ENCODE data around the gene GOLGB1. TPM values are rescaled to one million over a fixed set of nuclear protein-coding genes. Genes with fewer than 3 reads are reported as not detected.

GOLGB1 gene
- total RNA-seq, 1 experiment from 2014 or later, result 31.4 TPM

DNA sequence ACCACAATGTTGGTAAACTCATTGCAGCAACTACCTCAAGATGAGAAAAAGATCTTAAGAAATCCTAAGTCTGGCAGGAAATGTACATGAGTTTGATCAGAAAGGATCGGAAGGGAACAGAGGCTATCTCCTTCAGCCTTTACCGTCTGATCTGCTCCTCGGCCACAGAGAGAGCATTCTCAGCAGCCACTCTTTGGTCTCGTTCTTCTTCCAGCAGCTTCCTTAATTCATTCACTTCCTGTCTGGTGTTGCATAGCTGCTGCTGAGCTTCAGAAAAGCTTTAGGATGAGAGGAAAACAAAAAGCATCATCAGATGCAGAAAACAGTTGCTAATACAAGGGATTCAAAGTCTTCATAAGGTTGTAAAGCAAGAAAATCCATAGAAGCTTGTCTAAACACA lies 82.2 kb downstream of the GOLGB1 start:
- Mint-ChIP-seq H3K4me1 (no peaks in the 10 kb centered on the region; a peak in 1 of 4 replicates), H3K36me3 (ENCODE audit: insufficient read depth in 1 of 3, low read depth in 3 of 3) (peaks cover 14 to 73% (median 40%) of the 10 kb centered on the region in 3 experiments; a peak in 6 of 7 replicates), H3K27me3 (ENCODE audit: low read depth) (no peaks in the 10 kb centered on the region), H3K9me3 (no peaks in the 10 kb centered on the region), H3K27ac (no peak overlapping the region), H3K4me3 (no peak overlapping the region)
- no peak overlapping the region for H4K8ac ChIP-seq (replicated peaks; ENCODE audit: insufficient read length, low read depth, low read length)
- no peak overlapping the region for H2BK20ac ChIP-seq (ENCODE audit: low read depth, low read length, poor library complexity, severe bottlenecking)
- WGBS (ENCODE audit: extremely low coverage, insufficient read length, low lambda C conversion rate), result no CpG with 5 or more reads among the region's 4 CpGs
- H4K91ac ChIP-seq (ENCODE audit: insufficient read length, low read depth, low read length), result no peak overlapping the region
- no peak for DNase-seq
- no peak overlapping the region for H3T11ph ChIP-seq (ENCODE audit: low read length)
- H3K79me2 ChIP-seq (ENCODE audit: insufficient read depth, low read length), result no peaks in the 10 kb centered on the region
- no peak overlapping the region for H3K14ac ChIP-seq (ENCODE audit: insufficient read depth, low read length)
- no peaks in the 10 kb centered on the region for H4K20me1 ChIP-seq (ENCODE audit: control insufficient read depth, insufficient read depth, insufficient read length)
- H2AFZ ChIP-seq (ENCODE audit: low read length), result no peak overlapping the region
- H3K23me2 ChIP-seq (ENCODE audit: insufficient read length, low read depth, low read length, poor library complexity, severe bottlenecking), result no peaks in the 10 kb centered on the region
- no peak overlapping the region for H2BK15ac ChIP-seq (ENCODE audit: low read depth, low read length)
- no peak overlapping the region for H3K18ac ChIP-seq (ENCODE audit: insufficient read length, low read depth, low read length)
- no peak overlapping the region for H4K5ac ChIP-seq (ENCODE audit: insufficient read length, low read depth, low read length)
- TF ChIP-seq, protein P1, sequence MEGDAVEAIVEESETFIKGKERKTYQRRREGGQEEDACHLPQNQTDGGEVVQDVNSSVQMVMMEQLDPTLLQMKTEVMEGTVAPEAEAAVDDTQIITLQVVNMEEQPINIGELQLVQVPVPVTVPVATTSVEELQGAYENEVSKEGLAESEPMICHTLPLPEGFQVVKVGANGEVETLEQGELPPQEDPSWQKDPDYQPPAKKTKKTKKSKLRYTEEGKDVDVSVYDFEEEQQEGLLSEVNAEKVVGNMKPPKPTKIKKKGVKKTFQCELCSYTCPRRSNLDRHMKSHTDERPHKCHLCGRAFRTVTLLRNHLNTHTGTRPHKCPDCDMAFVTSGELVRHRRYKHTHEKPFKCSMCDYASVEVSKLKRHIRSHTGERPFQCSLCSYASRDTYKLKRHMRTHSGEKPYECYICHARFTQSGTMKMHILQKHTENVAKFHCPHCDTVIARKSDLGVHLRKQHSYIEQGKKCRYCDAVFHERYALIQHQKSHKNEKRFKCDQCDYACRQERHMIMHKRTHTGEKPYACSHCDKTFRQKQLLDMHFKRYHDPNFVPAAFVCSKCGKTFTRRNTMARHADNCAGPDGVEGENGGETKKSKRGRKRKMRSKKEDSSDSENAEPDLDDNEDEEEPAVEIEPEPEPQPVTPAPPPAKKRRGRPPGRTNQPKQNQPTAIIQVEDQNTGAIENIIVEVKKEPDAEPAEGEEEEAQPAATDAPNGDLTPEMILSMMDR (conservative IDR thresholded peaks at IDR 0.05), result no peak
- no peaks in the 10 kb centered on the region for H3K9me3 ChIP-seq (ENCODE audit: control insufficient read depth, low read depth, low read length)
- no peak overlapping the region for H3K4ac ChIP-seq (ENCODE audit: low read depth, low read length)
- no peak overlapping the region for H3K4me2 ChIP-seq (ENCODE audit: insufficient read depth, insufficient read length, low read length)
- no peak overlapping the region for H2BK12ac ChIP-seq (ENCODE audit: insufficient read length, low read depth, low read length)
- H3K27me3 ChIP-seq (ENCODE audit: insufficient read depth, low read length), result no peaks in the 10 kb centered on the region
- no peak overlapping the region for H2BK5ac ChIP-seq (ENCODE audit: insufficient read length, low read length)
- no peak overlapping the region for H3K23ac ChIP-seq (ENCODE audit: insufficient read length, low read depth, low read length)
- H2BK120ac ChIP-seq (ENCODE audit: low read depth, low read length, poor library complexity, severe bottlenecking), result no peak overlapping the region
- H2AK5ac ChIP-seq (ENCODE audit: insufficient read length, low read length), result no peak overlapping the region
- no peak overlapping the region for H3K27ac ChIP-seq (ENCODE audit: insufficient read length, low read depth, low read length)
- no peaks in the 10 kb centered on the region; the same call in 1 of the 2 replicates for H3K4me1 ChIP-seq (ENCODE audit: insufficient read depth, low read length)
- no peak overlapping the region for H3K56ac ChIP-seq (ENCODE audit: insufficient read length, low read depth, low read length)
- no peaks in the 10 kb centered on the region for H3K79me1 ChIP-seq (ENCODE audit: insufficient read depth, low read depth, low read length, poor library complexity, severe bottlenecking)
- H3K9ac ChIP-seq (ENCODE audit: extremely low read depth, insufficient read length, low read length), result no peak overlapping the region
